Cerebellar nuclear complex (tissue), 1 donor: ENCODE results near the gene IL7R.

Experiments
- DNase-seq, 2 experiments: peaks; one replicate each; lab custom pipeline; 2025; lab: John Stamatoyannopoulos, UW

The IL7R gene, protein sequence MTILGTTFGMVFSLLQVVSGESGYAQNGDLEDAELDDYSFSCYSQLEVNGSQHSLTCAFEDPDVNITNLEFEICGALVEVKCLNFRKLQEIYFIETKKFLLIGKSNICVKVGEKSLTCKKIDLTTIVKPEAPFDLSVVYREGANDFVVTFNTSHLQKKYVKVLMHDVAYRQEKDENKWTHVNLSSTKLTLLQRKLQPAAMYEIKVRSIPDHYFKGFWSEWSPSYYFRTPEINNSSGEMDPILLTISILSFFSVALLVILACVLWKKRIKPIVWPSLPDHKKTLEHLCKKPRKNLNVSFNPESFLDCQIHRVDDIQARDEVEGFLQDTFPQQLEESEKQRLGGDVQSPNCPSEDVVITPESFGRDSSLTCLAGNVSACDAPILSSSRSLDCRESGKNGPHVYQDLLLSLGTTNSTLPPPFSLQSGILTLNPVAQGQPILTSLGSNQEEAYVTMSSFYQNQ

DNA sequence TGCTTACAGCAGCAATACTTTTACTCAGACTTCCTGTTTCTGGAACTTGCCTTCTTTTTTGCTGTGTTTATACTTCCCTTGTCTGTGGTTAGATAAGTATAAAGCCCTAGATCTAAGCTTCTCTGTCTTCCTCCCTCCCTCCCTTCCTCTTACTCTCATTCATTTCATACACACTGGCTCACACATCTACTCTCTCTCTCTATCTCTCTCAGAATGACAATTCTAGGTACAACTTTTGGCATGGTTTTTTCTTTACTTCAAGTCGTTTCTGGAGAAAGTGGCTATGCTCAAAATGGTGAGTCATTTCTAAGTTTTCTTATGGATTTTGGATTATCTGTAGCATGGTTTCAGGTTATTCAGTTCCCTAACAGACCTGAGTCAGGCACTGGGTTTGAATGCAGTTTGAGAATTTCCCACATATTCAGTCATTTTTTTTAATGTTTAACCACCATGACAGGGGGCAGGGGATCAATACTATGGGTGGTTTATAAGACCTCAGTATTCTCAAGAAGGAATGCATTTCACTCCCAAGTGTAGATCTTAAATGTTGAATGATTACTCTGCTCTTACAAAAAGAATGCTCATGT lies at the start of gene IL7R:
IL7R (plus strand) TSS at position 127 of the 587 bp plus-strand sequence; CDS start at position 214, 87 bp downstream.
- no peak for DNase-seq

DNA sequence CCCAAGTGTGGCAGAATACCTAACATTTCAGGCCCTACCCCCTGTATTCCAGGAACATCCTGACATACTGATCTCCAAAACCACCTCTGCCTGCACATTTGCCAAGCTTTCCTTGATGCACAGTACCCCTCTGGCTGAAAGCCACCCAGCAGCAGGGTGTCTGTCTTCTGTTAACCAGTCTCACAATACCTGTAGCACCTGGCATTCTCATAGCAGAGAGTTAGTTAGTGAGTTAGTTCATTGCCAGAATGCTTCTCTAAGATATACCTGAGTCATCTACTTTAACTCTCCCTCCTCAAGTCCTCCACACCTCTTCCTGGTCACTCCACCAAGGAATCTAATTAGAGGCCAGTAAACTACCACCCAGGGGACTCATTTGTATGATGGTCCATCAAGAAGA lies 46.1 kb upstream of the IL7R start:
- DNase-seq: no peak

DNA sequence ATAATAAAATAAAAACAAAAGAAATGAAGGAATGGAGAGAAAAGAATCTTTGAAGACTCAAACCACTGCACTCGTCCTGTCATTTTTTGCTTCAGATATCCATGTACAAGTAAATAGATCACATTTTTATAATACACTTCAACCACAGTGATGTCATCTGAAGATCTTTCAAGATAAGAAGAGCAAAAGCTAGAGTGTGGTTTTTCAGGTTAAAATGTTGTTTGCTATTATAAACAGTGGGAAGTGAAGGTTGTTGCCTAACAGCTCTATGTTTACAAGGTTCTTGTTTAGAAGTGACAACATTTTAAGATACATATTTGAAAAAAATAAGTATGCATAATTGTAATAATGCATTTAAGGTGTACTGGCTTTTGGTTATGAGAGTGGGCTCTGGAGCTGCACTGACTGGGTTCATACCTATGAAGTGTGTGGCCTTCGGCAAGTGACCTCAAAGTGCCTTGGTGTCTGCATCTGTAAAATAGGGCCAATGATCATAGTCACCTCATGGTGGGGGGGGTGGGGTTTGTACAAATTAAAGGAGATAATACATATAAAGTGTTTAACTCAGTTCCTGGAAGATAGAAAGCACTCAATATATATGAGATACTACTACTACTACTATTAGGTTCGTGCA lies 45.5 kb upstream of the IL7R start:
- no peak for DNase-seq

DNA sequence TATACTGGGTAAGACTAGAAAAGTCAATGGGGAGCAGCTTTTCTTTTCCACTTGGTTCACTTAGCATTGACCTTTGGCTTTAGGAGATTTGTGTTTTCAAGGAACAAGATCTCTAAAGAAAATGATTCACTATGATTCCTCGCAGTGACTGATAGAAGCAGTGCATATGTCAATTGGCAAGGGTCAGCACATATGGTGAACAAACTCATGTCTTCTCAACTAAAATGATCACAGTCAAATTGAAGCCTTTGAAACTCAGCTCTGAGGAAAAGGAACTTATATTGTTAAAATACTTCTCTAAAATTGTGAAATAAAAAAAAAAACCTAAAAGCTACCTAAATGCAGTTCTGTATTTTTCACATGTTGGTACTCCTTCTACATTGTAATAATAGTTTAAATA lies 43.2 kb upstream of the IL7R start:
- DNase-seq: no peak

DNA sequence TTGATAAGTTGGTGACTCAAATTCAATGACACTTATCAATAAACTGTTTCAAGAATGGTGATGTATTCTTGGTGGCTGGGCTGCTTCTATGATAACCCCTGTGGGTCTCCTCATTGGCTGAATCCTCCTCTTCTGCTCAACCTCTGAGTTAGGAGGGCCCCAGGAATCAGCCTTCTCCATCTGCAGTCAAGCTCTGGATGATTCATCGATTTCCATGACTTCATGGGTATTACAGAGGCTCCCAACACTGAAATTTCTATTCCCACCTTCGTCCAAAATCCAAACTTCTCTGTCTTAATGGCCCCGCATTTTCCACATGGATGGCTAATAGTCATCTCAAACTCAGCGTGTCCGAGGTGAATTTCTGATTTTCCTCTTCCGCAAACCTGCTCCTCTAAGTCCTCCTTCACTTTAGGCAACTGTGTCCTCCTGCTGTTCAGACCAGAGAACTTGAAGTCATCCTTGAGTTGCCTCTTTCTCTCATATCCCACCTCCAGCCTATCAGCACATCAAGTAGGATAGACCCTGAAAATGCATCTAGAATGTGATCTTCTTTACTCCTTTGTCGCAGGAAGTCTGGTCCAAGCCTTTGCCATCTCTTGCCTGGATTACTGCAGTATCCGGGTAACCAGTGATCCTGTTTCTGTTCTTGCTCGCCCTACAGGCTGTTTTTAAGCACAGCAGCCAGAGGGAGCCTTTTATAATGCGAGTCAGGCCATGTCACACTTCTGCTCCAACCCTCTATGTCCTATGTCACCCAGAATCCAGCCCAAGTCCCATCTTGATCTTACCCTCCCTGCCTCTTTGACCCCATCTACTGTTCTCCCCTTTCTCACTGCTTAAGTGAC lies 41.4 kb upstream of the IL7R start:
- no peak for DNase-seq

DNA sequence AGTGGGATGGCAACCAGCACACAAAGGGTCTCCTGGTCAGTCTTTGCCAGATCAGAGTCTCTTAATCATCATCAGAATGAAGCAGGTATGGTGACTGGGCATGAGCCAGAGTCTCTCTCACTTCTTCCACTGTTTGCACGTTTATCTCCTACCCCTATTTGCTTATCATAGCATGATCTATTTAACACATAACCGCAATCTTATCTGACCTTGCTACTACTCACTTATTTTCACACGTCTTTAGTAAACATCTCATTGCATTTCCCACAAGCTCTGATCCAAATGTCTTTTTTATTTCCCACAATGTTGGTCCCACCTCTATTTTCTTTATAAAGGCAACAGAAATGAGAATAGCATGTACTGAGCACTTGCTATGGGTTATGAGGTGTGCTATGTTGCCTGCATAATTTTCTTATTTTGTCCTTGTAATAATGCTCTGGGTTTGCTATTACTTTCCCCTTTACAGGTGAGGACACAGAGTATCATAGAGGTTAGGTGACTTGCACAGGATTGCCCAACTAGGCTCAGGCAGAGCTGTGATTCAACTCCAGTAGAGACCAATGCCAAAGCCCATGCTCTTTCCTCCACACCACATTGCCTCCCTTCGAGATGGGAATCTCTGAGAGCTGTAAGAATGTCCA lies 39.7 kb upstream of the IL7R start:
- DNase-seq: no peak

DNA sequence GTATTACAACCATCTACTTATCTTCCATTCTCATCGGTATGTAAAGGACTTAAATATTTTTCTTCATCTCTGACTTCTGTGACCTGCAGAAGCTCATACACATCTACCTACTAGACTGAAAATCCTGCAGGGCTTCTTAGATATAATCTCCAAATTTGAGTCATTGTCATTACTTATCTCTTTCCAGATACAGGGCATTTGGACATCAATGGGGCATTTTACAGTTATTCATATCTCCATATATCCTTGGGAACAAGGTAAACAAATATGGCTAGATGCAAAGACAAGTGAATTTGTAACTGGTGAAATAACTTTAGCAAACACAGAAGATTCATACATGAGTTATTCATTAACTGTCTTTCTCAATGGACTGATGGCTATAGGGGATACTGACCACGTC lies 37.7 kb upstream of the IL7R start:
- DNase-seq: no peak

DNA sequence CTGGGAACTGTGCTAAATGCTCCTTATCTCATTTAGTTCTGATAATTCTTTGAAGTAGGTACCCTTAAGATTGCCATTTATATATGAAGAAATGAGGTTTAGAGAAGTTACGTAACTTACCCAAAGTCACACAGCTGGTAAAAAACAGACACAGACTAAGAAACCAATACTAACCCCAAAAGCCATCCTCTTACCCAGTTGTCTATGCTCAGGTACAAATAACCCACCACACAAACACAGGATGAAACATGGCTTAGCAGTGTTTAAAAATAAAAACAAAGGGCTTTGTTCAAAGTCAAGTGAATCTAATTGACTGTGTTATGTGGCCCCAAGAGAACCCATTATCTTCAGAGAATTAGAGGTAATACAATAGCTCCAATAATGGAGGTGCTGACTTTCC lies 37.0 kb upstream of the IL7R start:
- DNase-seq: no peak

DNA sequence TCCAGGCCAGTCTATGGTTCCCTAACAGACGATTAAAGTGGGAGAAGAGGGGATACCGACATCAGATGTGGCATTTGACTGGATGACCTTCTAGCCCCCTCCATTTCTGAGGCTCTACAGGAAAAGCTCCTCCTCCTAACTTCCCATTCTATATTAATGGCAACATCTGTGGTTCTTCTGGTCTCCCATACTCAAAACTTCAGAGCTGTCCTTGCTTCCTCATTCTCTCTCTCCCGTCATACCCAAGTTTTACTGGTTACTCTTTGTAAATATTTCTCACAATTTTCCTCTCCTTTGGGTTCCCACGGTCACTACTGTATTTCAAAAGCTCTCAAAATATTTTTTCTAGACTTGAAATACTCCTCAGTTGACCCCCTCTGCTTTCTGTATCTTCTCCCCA lies 36.0 kb upstream of the IL7R start:
- DNase-seq: no peak

DNA sequence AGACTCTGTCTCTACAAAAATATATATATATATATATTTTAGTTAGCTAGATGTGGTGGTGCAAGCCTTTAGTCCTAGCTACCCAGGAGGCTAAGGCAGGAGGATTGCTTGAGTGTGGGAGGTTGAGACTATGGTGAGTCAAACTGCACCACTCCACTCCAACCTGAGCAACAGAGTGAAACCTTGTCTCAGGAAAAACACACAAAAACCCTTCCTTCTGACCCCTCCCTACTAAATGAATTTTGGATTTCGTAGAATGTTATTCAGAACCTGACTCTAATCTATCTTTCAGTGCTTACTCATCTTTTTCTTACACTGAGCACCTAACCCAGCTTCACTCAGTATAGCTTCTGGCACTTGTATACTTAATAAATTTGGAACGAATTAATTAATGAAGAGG lies 35.2 kb upstream of the IL7R start:
- no peak for DNase-seq

DNA sequence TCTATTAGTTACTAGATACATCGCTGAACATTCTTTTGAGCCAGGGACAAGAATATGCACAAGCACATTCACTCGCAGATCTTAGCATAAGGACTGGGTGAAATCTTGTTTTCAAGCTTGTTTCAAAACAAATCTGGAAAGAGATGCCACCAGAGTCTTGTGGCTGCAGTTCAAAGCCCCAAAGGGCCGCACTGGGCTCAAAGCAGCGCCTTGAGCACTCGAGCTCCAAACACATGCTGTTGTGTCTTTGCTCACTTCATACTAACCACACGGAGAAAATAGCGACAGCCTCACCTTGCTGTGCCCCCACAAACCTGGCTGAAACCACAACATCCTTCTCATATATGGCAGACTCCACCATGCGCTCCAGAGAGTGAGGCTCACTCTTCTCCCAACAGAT lies 34.2 kb upstream of the IL7R start:
- DNase-seq: no peak

DNA sequence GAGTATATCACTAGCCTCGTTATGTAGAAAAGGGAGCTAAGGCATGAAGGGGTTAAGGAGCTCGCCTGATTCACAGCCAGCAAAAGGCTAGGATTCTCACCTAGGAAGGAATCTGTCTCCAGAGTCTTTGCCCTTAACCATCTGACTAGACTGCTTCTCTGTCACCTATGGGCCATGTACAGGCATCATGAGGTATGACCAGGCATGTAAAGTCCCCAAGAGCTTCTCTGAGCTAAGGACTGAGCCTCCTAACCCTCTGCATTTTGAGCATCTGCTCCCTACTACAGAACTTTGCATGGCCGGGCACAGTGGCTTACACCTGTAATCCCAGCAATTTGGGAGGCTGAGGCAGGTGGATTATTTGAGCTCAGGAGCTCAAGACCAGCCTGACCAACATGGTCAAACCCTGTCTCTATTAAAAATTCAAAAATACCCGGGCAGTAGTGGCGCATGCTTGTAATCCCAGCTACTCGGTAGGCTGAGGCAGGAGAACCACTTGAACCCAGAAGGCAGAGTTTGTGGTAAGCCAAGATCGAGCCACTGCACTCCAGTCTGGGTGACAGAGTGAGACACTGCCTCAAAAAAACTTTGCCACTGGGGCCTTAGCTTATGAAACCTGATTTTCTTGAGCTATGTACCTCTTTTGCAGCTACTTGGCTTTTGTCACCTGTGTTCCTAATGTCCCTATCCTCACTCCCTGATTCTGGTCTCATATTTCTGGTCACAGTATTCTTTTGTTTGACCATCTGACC lies 33.2 kb upstream of the IL7R start:
- no peak for DNase-seq

DNA sequence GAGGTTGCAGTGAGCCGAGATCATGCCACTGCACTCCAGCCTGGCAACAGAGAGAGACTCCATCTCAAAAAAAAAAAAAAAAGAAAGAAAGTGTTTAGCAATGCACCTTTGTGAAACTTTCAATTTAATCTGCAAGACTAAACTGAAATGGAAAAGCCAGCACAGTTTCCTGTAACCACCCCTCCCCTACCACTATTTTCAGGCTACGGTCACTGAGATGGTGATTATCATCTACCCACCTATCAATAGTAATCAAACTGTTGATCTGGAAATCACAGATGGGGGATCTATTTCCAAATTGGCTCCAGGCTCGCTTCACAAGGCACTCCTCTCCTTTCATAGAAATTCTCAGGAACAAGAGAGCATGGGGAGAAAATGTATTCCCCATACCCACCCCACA lies 30.6 kb upstream of the IL7R start:
- DNase-seq: no peak

DNA sequence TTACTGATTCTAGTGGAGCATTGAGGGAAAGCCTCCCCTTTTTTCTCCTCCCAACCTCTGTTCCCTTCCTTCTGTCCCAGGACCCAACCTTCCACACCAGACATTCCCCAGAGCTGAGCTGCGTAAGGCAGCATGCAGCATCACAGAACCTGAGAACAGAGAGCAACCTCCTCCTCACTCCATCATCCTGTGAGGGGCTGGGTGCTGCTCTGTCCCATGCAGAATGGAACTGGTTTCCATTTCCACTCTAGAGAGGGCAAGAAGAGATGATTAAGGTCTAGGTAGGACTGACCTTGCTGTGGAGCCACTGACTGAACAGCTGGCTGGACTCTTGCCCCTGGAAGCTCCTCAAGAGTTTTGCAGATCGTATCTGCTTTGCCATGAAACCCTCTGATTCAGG lies 30.1 kb upstream of the IL7R start:
- DNase-seq: no peak

DNA sequence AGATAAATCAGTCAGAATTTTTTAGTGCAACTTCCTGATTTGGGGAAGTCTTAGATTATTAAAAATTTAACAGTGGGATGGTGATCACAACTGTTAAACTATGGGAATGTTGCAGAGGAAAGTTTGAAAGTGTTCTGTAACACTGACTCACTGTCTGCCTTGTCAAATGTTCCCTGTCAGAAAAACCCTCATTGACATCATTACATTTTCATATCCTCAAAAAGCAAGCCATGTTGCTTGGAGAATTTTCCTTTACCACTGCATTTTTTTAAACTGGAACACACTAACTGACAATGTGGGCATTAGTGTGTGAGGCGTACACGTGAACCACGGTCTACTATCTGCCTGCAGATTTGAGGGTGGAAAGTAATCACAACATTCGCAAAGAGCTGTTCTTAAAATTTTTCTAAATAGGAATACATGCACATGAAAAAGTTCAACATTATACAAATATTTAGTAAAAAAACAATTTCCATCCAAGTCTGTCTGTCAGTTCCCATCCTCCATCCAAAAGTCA lies 28.6 kb upstream of the IL7R start:
- no peak for DNase-seq

DNA sequence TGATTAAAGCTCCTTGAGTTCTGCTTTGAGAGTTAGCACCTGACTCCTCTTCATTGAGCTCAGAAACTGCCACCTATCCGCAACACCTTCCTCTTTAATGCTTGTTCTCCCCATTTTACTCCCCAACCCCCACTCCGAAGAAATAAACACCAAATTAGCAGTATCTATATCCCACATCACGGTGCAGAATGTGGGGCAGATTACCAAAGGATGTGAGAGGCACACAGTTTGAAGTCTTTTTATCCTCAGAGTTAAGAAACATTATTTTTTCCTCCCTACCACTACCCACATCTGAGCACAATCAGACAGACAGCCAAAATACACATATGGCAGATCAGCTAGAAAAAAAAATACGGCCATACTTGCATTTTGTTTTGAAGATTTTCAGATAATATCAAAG lies 26.1 kb upstream of the IL7R start:
- no peak for DNase-seq

DNA sequence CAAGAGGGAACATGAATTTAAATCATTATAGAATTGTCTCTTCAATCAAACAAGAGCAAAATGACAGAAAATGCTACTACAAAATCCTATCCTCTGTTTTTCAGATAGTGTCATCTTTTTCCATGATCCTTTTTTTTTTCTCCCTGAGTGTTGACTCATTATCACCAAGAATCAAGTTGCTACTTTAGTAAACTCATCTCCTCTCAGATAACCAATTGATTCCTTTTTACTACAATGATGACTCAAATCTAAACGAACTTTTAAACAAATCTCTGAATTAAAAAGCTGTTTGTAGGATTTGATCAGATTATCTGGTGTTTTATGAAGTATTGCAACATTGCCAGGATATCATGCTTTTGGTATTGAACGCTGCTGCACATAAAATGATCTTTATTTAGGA lies 23.9 kb upstream of the IL7R start:
- DNase-seq: no peak

DNA sequence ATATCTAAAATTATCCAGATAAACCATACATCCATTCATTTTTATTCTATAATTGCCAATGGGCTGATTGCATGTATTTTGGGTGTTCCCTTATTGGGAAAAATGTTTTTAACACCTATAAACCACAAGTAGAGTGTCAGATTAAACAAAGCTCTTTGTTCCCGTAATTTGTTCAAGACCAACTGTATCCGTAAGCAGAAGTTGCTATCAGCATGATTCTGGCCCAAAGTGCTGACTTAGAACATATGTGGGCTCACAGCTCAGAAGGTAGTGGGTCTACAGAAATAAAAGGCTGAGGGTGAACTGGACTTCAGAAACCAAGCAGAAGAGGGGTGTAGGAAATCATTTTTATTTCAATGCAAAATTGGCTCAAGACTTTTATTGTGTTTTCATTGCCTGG lies 23.5 kb upstream of the IL7R start:
- no peak for DNase-seq

DNA sequence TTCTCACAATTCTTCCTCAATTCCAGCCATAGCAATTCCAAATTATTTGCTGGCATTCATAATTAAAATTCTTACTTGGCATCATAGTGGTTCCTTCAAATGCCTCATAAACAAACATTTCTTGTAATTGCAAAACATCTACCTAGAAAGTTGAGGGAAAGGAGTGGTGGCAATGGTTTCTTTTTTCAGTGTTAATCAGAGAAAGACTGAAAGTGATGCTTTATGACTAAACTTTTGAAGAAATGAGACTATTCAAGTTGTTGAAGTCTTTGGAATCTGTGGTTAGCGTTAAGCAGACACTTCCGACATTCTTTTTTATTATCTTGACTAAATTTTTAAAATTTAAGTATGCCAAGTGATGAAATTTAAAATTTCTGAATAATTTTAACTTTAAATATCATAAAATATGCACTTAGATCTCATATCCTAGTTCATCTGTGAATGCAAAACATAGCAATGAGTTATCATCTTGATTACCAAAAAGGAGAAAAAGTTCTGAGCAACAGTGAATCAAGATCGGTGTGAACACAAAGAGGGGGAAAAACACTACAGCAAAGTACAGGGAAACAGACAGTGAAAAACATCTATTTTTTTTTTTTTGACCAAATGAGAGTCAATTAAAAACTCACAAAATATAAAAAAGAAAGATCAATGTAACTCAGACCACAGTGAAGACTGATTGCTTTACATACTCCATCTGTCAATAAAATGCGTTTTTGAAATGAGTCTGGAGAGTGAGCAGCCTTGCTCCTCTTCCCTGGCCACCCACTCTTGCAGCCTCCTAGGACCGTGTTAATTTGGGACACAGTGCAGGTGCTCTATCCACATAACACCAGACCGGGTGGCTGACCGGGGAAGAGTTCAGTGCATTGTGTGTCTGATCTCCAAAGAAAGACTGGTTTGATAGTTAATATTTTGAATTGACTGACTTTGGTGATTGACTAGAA lies 20.6 kb upstream of the IL7R start:
- DNase-seq: no peak
